Activated naive CD4-positive, alpha-beta T cell treated with anti-CD3 and anti-CD28 coated beads for 36 hours (primary cell): Measurements from ENCODE around the gene NEXMIF. TPM values are rescaled to one million over a fixed set of nuclear protein-coding genes. Genes with fewer than 3 reads are reported as not detected.
"Not testable (repeated sequence)": the region's sequence is repeated elsewhere in the genome, so short reads cannot be mapped to it uniquely, and the experiment has no call there.

Experiments
- CTCF ChIA-PET: fragments of 350-600 bp; sonication (Branson Sonifier 250); formaldehyde crosslinking; loops from one replicate; lab custom pipeline; 2021; ENCODE audit warnings: antibody characterized with exemption; lab: Charles Lee
- DNase-seq: peaks from one replicate; pipeline ENCODE4 v3.0.0-alpha.2; 2020
- H3K27ac Mint-ChIP-seq: one replicate; pipeline ENCODE4 v1.8.0; 2021; ENCODE audit warnings: mild to moderate bottlenecking, mixed read lengths
- H3K27me3 Mint-ChIP-seq: one replicate; pipeline ENCODE4 v1.8.0; 2021; ENCODE audit warnings: low read depth, mixed read lengths
- H3K36me3 Mint-ChIP-seq: one replicate; pipeline ENCODE4 v1.8.0; 2021; ENCODE audit warnings: low read depth, mixed read lengths
- H3K4me1 Mint-ChIP-seq: one replicate; pipeline ENCODE4 v1.8.0; 2021; ENCODE audit warnings: low read depth, mixed read lengths
- H3K4me3 Mint-ChIP-seq: one replicate; pipeline ENCODE4 v1.8.0; 2021; ENCODE audit warnings: mild to moderate bottlenecking, moderate library complexity, mixed read lengths
- H3K9me3 Mint-ChIP-seq: one replicate; pipeline ENCODE4 v1.8.0; 2021; ENCODE audit warnings: mixed read lengths
- intact Hi-C: fragments of 100-400 bp; cut with micrococcal nuclease; formaldehyde crosslinking; loops from one replicate; pipeline ENCODE4 v1.15.1; 2023
- total RNA-seq, 2 experiments: library from RNA; stranded (reverse); gene quantifications; one replicate each; pipeline ENCODE4 v1.2.3, GENCODE V29; 2021

The NEXMIF gene
- total RNA-seq, 2 experiments from 2014 or later, result 0.86 to 1.2 TPM

DNA sequence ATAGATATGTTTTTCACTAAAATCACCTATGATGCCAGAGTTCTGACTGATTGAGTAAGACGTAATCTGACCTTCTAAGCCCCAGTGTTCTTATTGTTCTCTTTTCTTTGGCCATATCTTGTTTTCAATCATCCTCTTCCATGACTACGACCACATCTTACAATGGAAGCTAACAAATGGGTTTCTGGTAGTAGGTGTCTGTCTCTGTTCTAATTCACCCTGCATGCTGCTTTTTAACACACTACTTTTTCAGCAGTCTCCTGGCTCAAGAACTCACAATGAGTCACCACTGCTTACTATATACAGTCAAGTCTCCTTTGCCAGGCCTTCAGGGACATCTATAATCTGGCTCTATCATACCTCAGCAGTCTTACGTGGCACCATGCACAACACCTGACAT lies 146.1 kb downstream of the NEXMIF start:
- CTCF ChIA-PET, result no interaction called here
- intact Hi-C loops, result no loop called here
- H3K27me3 Mint-ChIP-seq, result no peaks in the 10 kb centered on the region
- no peak for DNase-seq
- H3K9me3 Mint-ChIP-seq, result no peaks in the 10 kb centered on the region
- no peaks in the 10 kb centered on the region for H3K36me3 Mint-ChIP-seq
- H3K4me1 Mint-ChIP-seq, result no peaks in the 10 kb centered on the region
- no peak overlapping the region for H3K27ac Mint-ChIP-seq
- H3K4me3 Mint-ChIP-seq, result no peak overlapping the region

- CTCF ChIA-PET, result no interaction called here
- intact Hi-C loops, result no loop called here
- Mint-ChIP-seq H3K9me3 (no peaks in the 10 kb centered on the region), H3K36me3 (no peaks in the 10 kb centered on the region), H3K4me1 (no peaks in the 10 kb centered on the region), H3K27me3 (no peaks in the 10 kb centered on the region), H3K4me3 (no peak overlapping the region), H3K27ac (no peak overlapping the region)
- no peak for DNase-seq
These were observed 150.3 kb downstream of the NEXMIF start for GRCh38 chrX:74774988-74775387.

DNA sequence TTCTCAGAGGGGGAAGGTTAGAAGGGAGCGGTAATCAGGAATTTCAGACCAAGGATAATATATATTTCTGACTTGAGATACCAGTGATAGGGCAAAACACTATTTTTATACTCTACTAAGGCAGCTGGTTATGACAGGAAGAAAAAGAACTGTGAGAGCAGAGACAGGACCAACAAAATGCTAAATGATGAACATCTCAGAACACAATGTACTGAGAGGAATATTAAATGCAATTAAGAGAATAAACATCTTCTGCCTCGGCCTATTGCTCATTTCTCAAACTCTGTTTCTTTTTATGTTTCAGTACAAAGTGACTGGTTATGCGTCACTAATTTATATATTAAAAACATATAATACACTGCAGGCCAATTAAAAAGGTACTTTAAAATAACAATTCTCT lies 188.8 kb downstream of the NEXMIF start:
- no peak overlapping the region for H3K27ac Mint-ChIP-seq
- CTCF ChIA-PET, result no interaction called here
- intact Hi-C loops, result no loop called here

GRCh38 chrX:74705269-74705668 lies 220.0 kb downstream of the NEXMIF start:
- no peaks in the 10 kb centered on the region for H3K36me3 Mint-ChIP-seq
- H3K4me1 Mint-ChIP-seq, result no peaks in the 10 kb centered on the region
- no peaks in the 10 kb centered on the region for H3K9me3 Mint-ChIP-seq
- H3K27ac Mint-ChIP-seq, result no peak overlapping the region
- CTCF ChIA-PET, result no interaction called here
- H3K27me3 Mint-ChIP-seq, result no peaks in the 10 kb centered on the region
- H3K4me3 Mint-ChIP-seq, result no peak overlapping the region
- DNase-seq, result no peak
- intact Hi-C loops, result no loop called here

More for the DNA sequence above, 188.8 kb downstream of the NEXMIF start:
- Mint-ChIP-seq H3K4me3 (no peak overlapping the region), H3K27me3 (peaks cover 2% of the 10 kb centered on the region), H3K36me3 (no peaks in the 10 kb centered on the region), H3K9me3 (no peaks in the 10 kb centered on the region), H3K4me1 (no peaks in the 10 kb centered on the region)
- no peak for DNase-seq

GRCh38 chrX:74701343-74701742 lies 223.9 kb downstream of the NEXMIF start:
- intact Hi-C loops, H3K4me1 Mint-ChIP-seq, CTCF ChIA-PET, DNase-seq, H3K27ac Mint-ChIP-seq, H3K4me3 Mint-ChIP-seq, H3K36me3 Mint-ChIP-seq, H3K9me3 Mint-ChIP-seq, H3K27me3 Mint-ChIP-seq: not testable (repeated sequence)

DNA sequence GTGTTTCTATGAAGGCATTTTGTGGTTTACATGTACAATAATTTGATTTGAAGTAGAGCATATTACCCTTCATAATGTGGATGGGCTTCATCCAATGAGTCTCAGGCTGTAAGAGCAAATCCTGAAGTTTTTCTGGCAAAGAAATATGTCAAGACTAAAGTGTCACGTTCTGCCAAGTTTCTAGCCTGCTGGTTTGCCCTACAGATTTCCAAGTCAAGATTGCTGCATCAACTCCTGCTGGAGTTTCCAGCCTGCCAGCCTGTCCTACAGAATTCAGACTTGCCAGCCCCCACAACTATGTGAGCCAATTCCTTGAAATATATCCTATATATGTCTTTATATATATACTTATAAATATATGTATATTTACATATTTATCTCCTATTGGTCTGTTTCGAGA lies 240.8 kb downstream of the NEXMIF start:
- Mint-ChIP-seq H3K36me3 (no peaks in the 10 kb centered on the region), H3K4me1 (no peaks in the 10 kb centered on the region), H3K4me3 (no peak overlapping the region), H3K9me3 (no peaks in the 10 kb centered on the region), H3K27ac (no peak overlapping the region), H3K27me3 (no peaks in the 10 kb centered on the region)
- CTCF ChIA-PET, result no interaction called here
- intact Hi-C loops, result no loop called here
- no peak for DNase-seq

Other genes with a start within 250 kb of the NEXMIF start
- 10 to 100 TPM; 46.8 to 47.6 TPM for gene ABCB7, start 230.8 kb upstream of the NEXMIF start, total RNA-seq